Parathyroid adenoma (tissue), 2 donors: ENCODE data around the gene UTF1.

ENCODE experiments used
- H2AFZ ChIP-seq: fragments of 300-600 bp; sonication (generic); one replicate; pipeline ENCODE4 v1.7.0; 2017; ENCODE audit warnings: antibody characterized with exemption, mild to moderate bottlenecking
- H3K27ac ChIP-seq: fragments of 300-600 bp; sonication (generic); one replicate; pipeline ENCODE4 v1.7.0; 2017
- H3K27me3 ChIP-seq: fragments of 300-600 bp; sonication (generic); one replicate; pipeline ENCODE4 v1.7.0; 2017; ENCODE audit warnings: low read length; ENCODE audit not compliant: control insufficient read depth, insufficient read depth
- H3K36me3 ChIP-seq: fragments of 300-600 bp; sonication (generic); one replicate; pipeline ENCODE4 v1.7.0; 2017; ENCODE audit warnings: low read length; ENCODE audit not compliant: control insufficient read depth, insufficient read depth
- H3K4me1 ChIP-seq: fragments of 300-600 bp; sonication (generic); one replicate; pipeline ENCODE4 v1.7.0; 2017; ENCODE audit warnings: control low read depth
- H3K4me2 ChIP-seq: fragments of 300-600 bp; sonication (generic); one replicate; pipeline ENCODE4 v1.7.0; 2017; ENCODE audit warnings: low read length
- H3K4me3 ChIP-seq: fragments of 300-600 bp; sonication (generic); one replicate; pipeline ENCODE4 v1.7.0; 2017; ENCODE audit warnings: low read depth, low read length
- H3K79me2 ChIP-seq: fragments of 300-600 bp; sonication (generic); one replicate; pipeline ENCODE4 v1.7.0; 2017; ENCODE audit warnings: control low read depth
- H3K9ac ChIP-seq: fragments of 300-600 bp; sonication (generic); one replicate; pipeline ENCODE4 v1.7.0; 2017; ENCODE audit warnings: mild to moderate bottlenecking
- H3K9me3 ChIP-seq: fragments of 300-600 bp; sonication (generic); one replicate; pipeline ENCODE4 v1.7.0; 2017; ENCODE audit warnings: low read length; ENCODE audit not compliant: control insufficient read depth
- CTCF ChIP-seq: fragments of 300-600 bp; sonication (generic); IDR thresholded peaks from one replicate; pipeline ENCODE4 v1.7.0; 2017; ENCODE audit warnings: antibody characterized with exemption, mild to moderate bottlenecking
- donor health status: primary hyperparathyroidism.

The UTF1 gene

DNA sequence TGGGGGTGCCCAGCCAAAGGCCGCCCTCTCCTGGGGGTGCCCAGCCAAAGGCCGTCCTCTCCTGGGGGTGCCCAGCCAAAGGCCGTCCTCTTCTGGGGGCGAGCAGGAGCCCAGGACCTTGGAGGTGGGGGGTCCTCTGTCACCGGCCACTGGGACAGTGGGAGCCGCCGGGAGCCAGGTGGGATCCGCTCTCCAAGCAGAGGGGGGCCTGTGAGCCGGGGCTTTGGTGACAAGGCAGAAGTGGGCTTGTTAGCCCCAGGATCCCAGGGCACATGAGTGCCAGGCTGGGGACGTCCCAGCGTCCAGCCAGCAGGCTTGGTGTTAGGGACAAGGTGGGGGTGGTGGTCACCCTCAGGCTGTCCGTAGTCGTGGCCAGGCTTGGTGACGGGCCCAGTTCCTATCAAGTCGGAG is 29.4 kb upstream of the UTF1 start:
- Histone ChIP-seq H3K79me2 (no peaks in the 10 kb centered on the region), H2AFZ (no peak overlapping the region), H3K9me3 (no peaks in the 10 kb centered on the region), H3K4me1 (no peaks in the 10 kb centered on the region), H3K4me3 (no peak overlapping the region), H3K36me3 (no peaks in the 10 kb centered on the region), H3K4me2 (no peak overlapping the region), H3K27me3 (no peaks in the 10 kb centered on the region), H3K9ac (no peak overlapping the region), H3K27ac (no peak overlapping the region)
- no peak for TF ChIP-seq CTCF

DNA sequence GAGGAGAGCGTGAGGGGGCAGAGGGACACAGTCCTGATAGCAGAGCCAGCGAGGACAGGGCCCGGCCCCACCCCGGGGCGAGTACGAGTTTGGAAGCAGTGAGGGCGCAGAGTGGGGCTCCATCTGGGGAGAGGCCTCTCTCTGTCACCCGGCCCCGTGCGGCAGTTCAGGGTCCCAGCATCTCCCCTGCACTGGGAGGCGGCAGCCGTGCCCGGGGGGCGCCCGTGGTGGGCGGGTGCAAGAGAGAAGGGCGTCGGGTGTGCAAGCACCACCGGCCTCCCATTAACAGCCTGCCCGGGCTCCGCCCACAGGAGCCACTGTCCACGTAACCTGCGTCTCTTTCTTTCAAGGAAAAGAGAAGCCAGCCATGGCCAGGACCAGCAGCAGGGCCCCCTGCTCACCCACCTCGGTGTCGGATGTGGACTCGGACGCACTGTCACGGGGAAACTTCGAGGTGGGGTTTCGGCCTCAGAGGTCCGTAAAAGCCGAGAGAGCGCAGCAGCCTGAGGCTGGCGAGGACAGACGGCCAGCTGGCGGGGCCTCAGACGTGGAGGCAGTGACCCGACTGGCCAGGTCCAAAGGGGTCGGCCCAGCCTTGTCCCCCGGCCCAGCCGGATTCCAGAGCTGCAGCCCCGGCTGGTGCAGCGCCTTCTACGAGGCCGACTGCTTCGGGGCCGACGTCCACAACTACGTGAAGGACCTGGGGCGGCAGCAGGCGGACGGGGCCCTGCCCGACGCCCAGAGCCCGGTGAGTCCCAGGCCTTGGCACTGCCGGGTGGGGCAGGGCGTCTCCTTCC is 28.7 kb upstream of the UTF1 start:
- Histone ChIP-seq H3K9me3 (no peaks in the 10 kb centered on the region), H3K4me2 (no peak overlapping the region), H3K36me3 (no peaks in the 10 kb centered on the region), H3K9ac (no peak overlapping the region), H2AFZ (no peak overlapping the region), H3K27ac (no peak overlapping the region), H3K4me3 (no peak overlapping the region), H3K4me1 (no peaks in the 10 kb centered on the region), H3K79me2 (no peaks in the 10 kb centered on the region), H3K27me3 (no peaks in the 10 kb centered on the region)
- TF ChIP-seq CTCF, result no peak

DNA sequence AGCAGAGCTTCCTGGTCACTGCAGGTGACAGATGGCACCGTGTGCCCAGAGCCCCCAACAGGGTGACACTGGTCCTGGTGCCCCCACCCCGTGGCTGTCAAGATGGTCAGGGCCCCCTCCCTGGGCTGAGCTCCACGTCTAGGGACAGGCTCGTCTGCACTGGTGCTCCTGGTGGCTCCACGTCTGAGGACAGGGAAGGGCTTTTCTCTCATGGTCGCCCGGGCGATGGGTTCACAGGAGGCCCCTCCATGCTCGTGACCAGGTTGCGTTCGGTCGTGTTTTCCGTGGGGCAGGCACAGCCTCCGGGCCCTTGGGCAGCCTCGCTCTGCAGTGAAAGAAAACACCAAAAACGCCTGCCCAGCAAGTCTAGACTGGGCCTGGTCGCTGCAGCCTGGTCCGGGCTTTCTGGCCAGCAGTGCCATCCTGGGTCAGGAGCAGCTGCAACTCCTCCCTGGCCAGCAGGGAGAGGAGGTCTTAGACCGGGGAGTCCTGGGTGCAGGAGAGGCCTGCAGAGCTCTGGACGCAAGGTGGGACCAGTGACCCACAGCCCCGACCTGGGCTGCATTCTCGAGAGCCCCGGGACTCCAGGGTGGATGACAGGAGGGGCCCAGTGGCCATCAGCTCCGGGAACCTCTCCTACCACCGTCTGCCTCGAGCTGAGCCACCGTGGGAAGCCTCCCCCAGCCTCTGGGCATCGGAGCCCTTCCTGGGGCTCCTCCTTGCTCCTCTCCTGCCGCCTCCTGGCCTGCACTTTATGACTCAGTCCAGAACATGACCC is 27.9 kb upstream of the UTF1 start:
- Histone ChIP-seq H3K4me1 (no peaks in the 10 kb centered on the region), H3K27me3 (no peaks in the 10 kb centered on the region), H3K4me2 (no peak overlapping the region), H3K36me3 (no peaks in the 10 kb centered on the region), H3K27ac (no peak overlapping the region), H2AFZ (no peak overlapping the region), H3K9ac (no peak overlapping the region), H3K79me2 (no peaks in the 10 kb centered on the region), H3K4me3 (no peak overlapping the region), H3K9me3 (no peaks in the 10 kb centered on the region)
- TF ChIP-seq CTCF, result no peak

- Histone ChIP-seq H3K4me3 (no peak overlapping the region), H3K9me3 (no peaks in the 10 kb centered on the region), H3K4me1 (no peaks in the 10 kb centered on the region), H3K79me2 (no peaks in the 10 kb centered on the region), H3K36me3 (no peaks in the 10 kb centered on the region), H2AFZ (no peak overlapping the region), H3K9ac (no peak overlapping the region), H3K27ac (no peak overlapping the region), H3K4me2 (no peak overlapping the region), H3K27me3 (no peaks in the 10 kb centered on the region)
- no peak for TF ChIP-seq CTCF
Measured at GRCh38 chr10:133202778-133203651, 27.0 kb upstream of the UTF1 start.
